H1 (cell line): Measurements from ENCODE around the gene DFFA. TPM values are rescaled to one million over a fixed set of nuclear protein-coding genes. Genes with fewer than 3 reads are reported as not detected.

Experiments
- CBX5 ChIP-seq: fragments of 300-800, 300-1000 bp; sonication (generic); IDR thresholded peaks from 2 replicates; pipeline ENCODE4 v1.7.1; 2016; ENCODE audit warnings: antibody characterized with exemption, low read length, low read depth
- CBX8 ChIP-seq: fragments of 300-800, 300-1000 bp; sonication (generic); IDR thresholded peaks from 2 replicates; pipeline ENCODE4 v1.7.1; 2016; ENCODE audit warnings: low read depth, low read length, borderline replicate concordance
- CHD1 ChIP-seq: IDR thresholded peaks from 2 replicates; pipeline ENCODE4 v1.6.1; 2012; ENCODE audit warnings: low read depth, low read length, improper control_type of control experiment
- CTBP2 ChIP-seq: IDR thresholded peaks from 2 replicates; pipeline ENCODE4 v1.7.0; 2011; ENCODE audit warnings: borderline replicate concordance, mild to moderate bottlenecking, moderate library complexity, mixed read lengths, low read length; ENCODE audit not compliant: insufficient read depth, insufficient read length
- E2F6 ChIP-seq: IDR thresholded peaks from 2 replicates; pipeline ENCODE4 v1.6.1; 2012; ENCODE audit warnings: inconsistent platforms
- EP300 ChIP-seq, 2 experiments: IDR thresholded peaks; 1 replicate in 1 of 2; 2 replicates in 1 of 2; pipeline ENCODE4 v1.6.1; 2011 to 2012; ENCODE audit warnings: low read depth in 2 of 2, low read length in 2 of 2, mild to moderate bottlenecking in 2 of 2, borderline replicate concordance in 1 of 2, inconsistent platforms in 1 of 2, moderate library complexity in 1 of 2
- HDAC2 ChIP-seq, 2 experiments: fragments of 300-600 bp in 1 of 2; sonication (generic) in 1 of 2; IDR thresholded peaks; 2 replicates each; pipeline ENCODE4 v1.6.1; 2011 to 2012; ENCODE audit warnings: low read depth in 2 of 2, low read length in 2 of 2, mild to moderate bottlenecking in 2 of 2, moderate library complexity in 2 of 2, borderline replicate concordance in 1 of 2, inconsistent platforms in 1 of 2
- JUND ChIP-seq: IDR thresholded peaks from 2 replicates; pipeline ENCODE4 v1.6.1; 2011; ENCODE audit warnings: mild to moderate bottlenecking, improper control_type of control experiment, low read length
- KDM4A ChIP-seq: IDR thresholded peaks from one replicate; pipeline ENCODE4 v1.7.1; 2012; ENCODE audit warnings: low read depth, mild to moderate bottlenecking, moderate library complexity, low read length, inconsistent platforms; ENCODE audit not compliant: severe bottlenecking
- MAFK ChIP-seq: IDR thresholded peaks from 2 replicates; pipeline ENCODE4 v1.6.1; 2012; ENCODE audit warnings: low read depth, mild to moderate bottlenecking, improper control_type of control experiment, low read length
- NANOG ChIP-seq: IDR thresholded peaks from 2 replicates; pipeline ENCODE4 v1.6.1; 2011; ENCODE audit warnings: low read length, low read depth, mild to moderate bottlenecking, inconsistent platforms; ENCODE audit not compliant: insufficient read depth, poor library complexity, severe bottlenecking
- NRF1 ChIP-seq: IDR thresholded peaks from 2 replicates; pipeline ENCODE4 v1.6.1; 2011; ENCODE audit warnings: mild to moderate bottlenecking, low read depth, low read length, improper control_type of control experiment
- POLR2A ChIP-seq, 2 experiments: IDR thresholded peaks; 1 replicate in 1 of 2; 2 replicates in 1 of 2; pipeline ENCODE4 v1.6.1; 2011; ENCODE audit warnings: low read depth in 2 of 2, low read length in 2 of 2, mild to moderate bottlenecking in 2 of 2; ENCODE audit errors: control extremely low read depth in 1 of 2
- POLR2AphosphoS5 ChIP-seq: IDR thresholded peaks from 2 replicates; pipeline ENCODE4 v1.6.1; 2011; ENCODE audit warnings: low read depth, low read length
- RAD21 ChIP-seq, 2 experiments: IDR thresholded peaks in 1 of 2; conservative IDR thresholded peaks in 1 of 2; 2 replicates each; pipeline ENCODE4 v1.6.1; 2011; ENCODE audit warnings: low read depth in 2 of 2, low read length in 2 of 2, improper control_type of control experiment in 1 of 2, inconsistent platforms in 1 of 2, mild to moderate bottlenecking in 1 of 2, moderate library complexity in 1 of 2
- RBBP5 ChIP-seq: IDR thresholded peaks from 2 replicates; pipeline ENCODE4 v1.7.1; 2012; ENCODE audit warnings: low read depth, mild to moderate bottlenecking, inconsistent platforms, low read length, moderate library complexity, borderline replicate concordance
- RNF2 ChIP-seq: fragments of 200-900, 300-1000 bp; sonication (generic); IDR thresholded peaks from 2 replicates; pipeline ENCODE4 v1.7.1; 2016; ENCODE audit warnings: borderline replicate concordance, low read depth, mild to moderate bottlenecking, antibody characterized with exemption, low read length; ENCODE audit not compliant: poor library complexity, severe bottlenecking; ENCODE audit errors: missing control alignments
- SIN3A ChIP-seq, 2 experiments: IDR thresholded peaks in 1 of 2; conservative IDR thresholded peaks in 1 of 2; 2 replicates each; pipeline ENCODE4 v1.6.1; 2011 to 2012; ENCODE audit warnings: low read length in 2 of 2, improper control_type of control experiment in 1 of 2, low read depth in 1 of 2, mild to moderate bottlenecking in 1 of 2
- SP2 ChIP-seq: IDR thresholded peaks from 2 replicates; pipeline ENCODE4 v1.6.1; 2012; ENCODE audit warnings: mild to moderate bottlenecking, low read length, inconsistent platforms
- SP4 ChIP-seq: IDR thresholded peaks from 2 replicates; pipeline ENCODE4 v1.6.1; 2012; ENCODE audit warnings: low read length, inconsistent platforms
- TAF1 ChIP-seq: IDR thresholded peaks from 2 replicates; pipeline ENCODE4 v1.6.1; 2011; ENCODE audit warnings: mild to moderate bottlenecking, low read depth, low read length
- polyA plus RNA-seq, 7 experiments: library from polyadenylated mRNA; depleted of rRNA in 3 of 7; stranded (reverse) in 5 of 7; unstranded in 2 of 7; fragments of >200 nt in 5 of 7; fragments of 200-250 nt in 2 of 7; gene quantifications; 1 replicate in 5 of 7; 2 replicates in 1 of 7; 4 replicates in 1 of 7; pipeline versions ENCODE4 v1.2.1 to v1.2.3, GENCODE V29; 2011 to 2013; ENCODE audit warnings: missing spikeins in 2 of 7, mixed read lengths in 2 of 7
- total RNA-seq: library from RNA; stranded (reverse); fragmentation: NEBNext Ultra II Directional; extraction: Animal tissue kit (Norgen Biotek cat#: 25700); gene quantifications from 2 replicates; pipeline ENCODE4 v1.2.1, GENCODE V29; 2021

DFFA gene
- total and polyA plus RNA-seq, 2 of the 8 experiments (the other 6 are each of a cell fraction or from before 2014, with no cell fraction given) = 34.3 to 79.9 TPM

GRCh38 chr1:10474613-10475507 lies 2.5 kb upstream of the DFFA start, which contains the start of gene PEX14 (continued):
- TF ChIP-seq RBBP5 (peak; percentile 92), MAFK (no peak), EP300 (IDR thresholded peaks at IDR 0.05; ENCODE audit: borderline replicate concordance in 1 of 2, low read depth in 2 of 2, low read length in 2 of 2) (peak in 1 of 2 experiments; percentile 77; a peak in 1 of 3 replicates), CTBP2 (no peak), SP2 (no peak), HDAC2 (IDR thresholded peaks at IDR 0.05; ENCODE audit: borderline replicate concordance in 1 of 2, low read depth in 2 of 2, low read length in 2 of 2) (0 out of 4 replicates have a peak, but pooled peaks of 1 of the 2 experiments have one; percentile 23), NANOG (no peak), TAF1 (peak; percentile 93), POLR2AphosphoS5 (peak; percentile 80), RAD21 (IDR thresholded peaks at IDR 0.05 in 1 of 2, conservative IDR thresholded peaks at IDR 0.05 in 1 of 2; ENCODE audit: low read depth in 2 of 2, low read length in 2 of 2) (no peak), CHD1 (no peak), E2F6 (no peak), CBX8 (no peak), SP4 (no peak), POLR2A (IDR thresholded peaks at IDR 0.05; ENCODE audit: control extremely low read depth in 1 of 2, low read depth in 2 of 2, low read length in 2 of 2) (peak; percentile 80 to 82), JUND (no peak), CBX5 (no peak), NRF1 (no peak), KDM4A (no peak), SIN3A (conservative IDR thresholded peaks at IDR 0.05 in 1 of 2, IDR thresholded peaks at IDR 0.05 in 1 of 2; ENCODE audit: low read depth in 1 of 2, low read length in 2 of 2) (peak; percentile 40 to 81; a peak in 2 of 4 replicates), RNF2 (no peak)
